GM18861 (cell line): ENCODE measurements around the gene TNS3.

Experiments used
- ATAC-seq: cut with Tn5 transposase; IDR thresholded peaks from one replicate; pipeline ENCODE4 v1.9.1; 2021; ENCODE audit not compliant: unreplicated experiment

TNS3 gene

DNA sequence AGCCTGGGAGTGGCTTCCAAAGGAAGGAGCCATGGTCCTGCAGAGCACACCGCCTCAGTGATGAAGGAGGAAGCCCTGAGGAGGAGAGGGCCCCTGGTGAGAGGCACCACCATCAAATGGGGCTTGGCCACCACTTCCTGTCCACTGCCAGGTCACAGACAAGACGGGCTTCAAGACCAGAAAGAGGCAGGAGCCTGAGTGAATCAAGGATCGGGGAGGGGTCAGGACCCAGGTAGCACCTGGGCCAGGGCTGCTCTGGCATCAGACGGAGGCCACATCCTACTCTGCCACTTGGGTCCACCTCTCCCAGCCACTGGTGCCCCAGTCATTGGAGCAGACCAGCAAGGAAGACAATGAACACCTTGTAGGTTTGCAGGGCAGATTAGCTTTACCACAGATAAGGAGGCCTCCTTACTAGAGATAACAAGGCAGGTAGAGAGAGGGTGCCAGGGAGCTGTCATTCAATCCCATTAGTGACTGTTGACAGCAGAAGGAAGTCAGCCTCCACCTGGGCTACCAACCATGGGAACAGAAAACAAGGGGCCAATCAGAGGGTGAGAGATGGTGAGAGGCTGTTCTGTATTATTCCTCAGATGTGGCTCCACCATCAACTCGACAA is 143.4 kb downstream of the TNS3 start:
- no peak for ATAC-seq

DNA sequence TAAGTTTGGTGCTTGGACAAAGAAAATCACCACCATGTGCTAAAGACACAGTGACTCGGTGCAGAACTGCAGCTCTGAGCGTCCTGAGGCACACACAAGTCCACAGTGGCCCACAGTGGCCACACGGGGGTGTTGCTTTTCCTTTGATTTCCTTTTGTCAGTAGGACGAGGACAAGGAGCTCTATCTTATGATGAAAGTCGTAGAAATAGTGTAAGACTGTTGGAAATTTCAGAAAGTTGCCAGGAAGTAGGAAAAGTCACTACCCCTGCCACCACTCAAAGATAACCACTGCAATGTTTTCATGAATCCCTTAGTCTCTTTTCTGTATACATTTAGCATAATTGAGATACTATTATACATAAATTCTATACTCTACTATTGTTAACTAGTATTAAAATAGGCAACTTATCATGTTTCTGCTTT is 146.0 kb downstream of the TNS3 start:
- ATAC-seq: no peak

DNA sequence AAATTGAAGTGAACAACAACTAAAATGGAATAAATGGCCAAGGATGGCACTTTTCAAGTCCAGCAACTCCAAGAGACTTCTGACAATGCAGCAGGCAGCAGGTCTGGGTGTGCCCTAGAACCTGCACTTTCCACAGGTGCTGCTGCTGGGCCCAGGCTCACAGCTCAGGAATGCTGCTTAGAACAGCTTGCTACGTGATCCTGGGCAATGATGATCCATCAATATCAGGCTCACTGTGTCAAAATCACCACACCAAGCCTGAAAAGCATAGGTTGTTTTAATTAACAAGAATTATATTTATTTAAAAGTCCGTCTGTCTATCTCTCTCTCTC is 148.4 kb downstream of the TNS3 start:
- no peak for ATAC-seq

DNA sequence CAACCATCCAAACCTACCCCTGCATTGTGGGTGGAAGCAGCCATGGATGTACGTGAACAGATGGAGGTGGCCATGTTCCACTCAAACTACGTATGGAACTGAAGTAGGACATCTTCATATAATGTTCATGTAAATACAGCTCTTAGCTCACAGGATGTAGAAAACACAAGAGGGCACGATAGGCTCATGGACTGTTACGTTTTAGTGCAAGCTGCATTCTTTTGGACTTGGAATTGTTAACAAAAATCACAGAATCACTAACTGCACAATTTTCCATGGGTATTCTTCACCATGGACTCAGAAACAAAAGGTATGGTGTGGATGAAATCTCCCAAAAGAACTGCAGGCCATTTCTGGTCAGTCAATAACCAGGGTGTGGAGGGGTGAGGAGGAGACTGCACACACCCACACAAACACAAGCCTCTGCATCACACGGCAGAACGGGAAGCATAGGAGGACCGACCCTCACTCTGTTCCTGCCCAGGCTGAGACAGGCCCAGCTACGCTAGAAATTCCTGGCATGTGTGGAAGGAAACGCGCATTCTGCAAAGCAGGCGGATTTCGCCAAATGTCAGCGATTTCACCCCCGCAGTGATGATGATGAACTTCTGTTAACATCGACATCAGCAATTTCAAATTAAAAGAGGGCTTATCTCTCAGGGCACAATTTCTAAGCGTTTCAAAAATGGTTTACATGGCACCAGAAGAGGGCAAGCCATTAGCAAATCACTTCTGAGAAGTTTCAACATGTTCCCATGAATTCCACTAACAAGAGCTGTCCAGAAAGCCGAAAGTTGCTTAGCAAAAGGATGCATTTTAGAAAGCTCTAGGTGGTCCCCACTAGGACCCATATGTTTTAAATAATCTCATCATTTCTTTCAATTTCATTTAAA is 149.0 kb downstream of the TNS3 start:
- no peak for ATAC-seq

DNA sequence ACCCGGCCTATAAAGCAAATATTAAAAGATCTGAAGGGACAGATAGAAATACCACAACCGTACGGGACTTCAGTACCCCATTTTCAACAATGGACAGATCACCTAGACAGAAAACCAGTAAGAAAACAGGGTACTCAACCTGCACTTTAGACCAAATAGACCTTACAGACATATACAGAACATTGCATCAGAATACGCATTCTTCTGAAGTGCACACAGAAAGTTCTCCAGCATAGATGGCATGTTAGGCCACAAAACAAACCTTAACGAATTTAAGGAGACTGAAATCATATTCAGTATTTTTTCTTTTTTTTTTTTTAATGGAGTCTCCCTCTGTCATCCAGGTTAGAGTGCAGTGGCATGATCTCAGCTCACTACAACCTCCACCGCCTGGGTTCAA is 151.5 kb downstream of the TNS3 start:
- ATAC-seq: no peak

DNA sequence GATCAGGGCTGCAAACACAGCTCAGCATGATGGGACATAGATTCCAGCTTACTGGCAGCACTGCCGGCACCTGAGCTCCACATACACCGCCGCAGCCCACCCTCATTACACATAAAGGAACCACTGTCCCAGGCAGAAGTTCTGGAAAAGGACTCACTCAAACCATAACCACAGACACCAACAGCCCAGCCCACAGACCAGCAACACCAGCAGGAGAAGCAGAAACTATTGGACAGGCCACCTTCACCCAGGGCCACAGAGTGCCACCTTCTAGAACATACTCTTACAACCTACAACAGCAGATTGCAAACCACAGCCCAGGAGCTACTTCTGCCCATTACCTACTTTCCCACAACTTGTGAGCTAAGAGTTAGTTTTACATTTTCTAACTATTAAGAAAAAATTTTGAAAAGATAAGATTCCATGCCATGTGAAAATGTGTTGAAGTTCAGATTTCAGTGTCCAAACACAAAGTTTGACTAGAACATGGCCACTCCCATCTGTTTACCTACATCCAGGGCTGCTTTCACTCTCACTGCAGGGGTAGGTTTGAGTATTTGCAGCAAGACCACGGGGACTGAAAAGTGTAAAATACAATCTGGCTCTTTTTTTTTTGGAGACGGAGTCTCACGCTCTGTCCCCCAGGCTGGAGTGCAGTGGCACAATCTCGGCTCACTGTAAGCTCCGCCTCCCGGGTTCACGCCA is 153.0 kb downstream of the TNS3 start:
- ATAC-seq: no peak

DNA sequence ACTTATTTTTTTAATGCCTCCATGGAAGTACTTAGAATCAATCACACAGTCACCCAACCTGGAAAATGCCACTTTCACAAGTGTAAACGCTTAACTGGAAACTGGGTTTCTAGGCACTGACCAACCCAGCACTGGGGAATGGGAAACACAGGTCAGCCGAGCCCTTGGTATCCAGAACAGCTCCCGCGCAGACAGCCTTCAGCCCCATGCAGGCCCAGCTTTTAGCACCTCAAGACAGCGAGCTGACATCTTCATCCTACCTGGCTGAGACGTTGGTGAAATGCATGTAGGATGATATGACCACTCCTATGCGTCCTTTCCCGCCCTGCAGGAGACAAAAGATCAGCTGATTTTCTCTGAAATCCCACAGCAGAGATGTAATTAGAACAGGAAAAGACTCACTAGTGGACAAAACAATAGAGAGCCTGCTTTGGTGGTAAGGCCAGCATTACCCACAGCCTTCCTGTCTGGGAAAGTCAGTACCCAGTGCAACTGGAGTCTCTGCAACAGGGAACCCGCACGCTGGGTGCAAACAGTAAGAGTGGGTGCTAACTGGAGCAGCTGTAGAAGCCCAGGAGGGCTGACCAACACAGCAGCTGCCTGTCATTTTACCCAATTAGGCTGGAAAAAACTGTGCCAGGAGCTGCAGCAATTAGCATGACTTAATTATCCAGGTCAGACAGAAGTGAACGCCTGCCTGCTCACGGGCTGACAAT is 153.7 kb downstream of the TNS3 start:
- ATAC-seq: no peak

DNA sequence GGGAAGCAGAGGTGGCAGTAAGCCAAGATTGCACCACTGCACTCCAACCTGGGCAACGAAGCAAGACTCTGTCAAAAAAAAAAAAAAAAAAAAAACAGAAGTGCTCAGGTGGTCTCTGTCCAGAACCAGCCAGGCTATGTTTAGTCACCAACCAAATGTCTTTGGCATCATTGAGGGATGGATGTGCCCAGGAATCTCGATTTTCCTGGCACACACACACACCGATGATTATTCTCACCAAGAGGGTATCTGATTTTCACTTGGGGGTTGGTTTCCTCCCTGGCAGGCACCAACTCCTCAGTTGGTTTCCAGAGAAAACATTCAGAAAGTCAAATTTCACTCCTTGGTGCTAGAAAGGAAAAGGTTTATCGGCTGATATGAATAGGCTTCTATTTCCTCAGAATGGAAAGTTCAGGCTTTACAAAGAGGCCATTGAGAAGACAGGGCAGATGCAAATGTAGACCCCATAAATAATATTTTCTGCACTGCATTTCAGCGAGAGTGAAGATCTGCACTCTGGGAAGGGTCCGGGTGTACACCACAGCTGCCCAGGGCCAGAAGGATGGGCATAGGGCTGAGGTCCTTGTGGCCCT is 154.8 kb downstream of the TNS3 start:
- ATAC-seq: no peak

DNA sequence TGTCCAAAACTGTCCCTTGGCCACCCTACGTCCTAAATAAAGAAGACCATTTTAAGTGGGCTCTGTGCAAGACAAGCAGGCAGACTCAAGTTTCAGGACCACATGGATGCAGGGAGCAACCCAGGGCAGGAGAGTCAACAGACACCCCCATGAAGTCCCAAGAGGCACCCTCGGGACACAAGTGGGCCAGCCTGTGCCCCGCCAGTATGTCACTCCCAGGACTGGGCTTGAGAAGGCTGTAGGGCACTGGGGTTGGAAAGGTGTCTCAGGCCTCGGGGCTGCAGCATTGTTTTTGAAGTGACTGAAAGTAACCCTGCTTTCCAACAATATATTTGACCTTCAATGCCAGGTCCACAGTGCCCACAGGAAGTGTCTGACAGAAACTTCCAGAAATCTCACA is 157.4 kb downstream of the TNS3 start:
- no peak for ATAC-seq

DNA sequence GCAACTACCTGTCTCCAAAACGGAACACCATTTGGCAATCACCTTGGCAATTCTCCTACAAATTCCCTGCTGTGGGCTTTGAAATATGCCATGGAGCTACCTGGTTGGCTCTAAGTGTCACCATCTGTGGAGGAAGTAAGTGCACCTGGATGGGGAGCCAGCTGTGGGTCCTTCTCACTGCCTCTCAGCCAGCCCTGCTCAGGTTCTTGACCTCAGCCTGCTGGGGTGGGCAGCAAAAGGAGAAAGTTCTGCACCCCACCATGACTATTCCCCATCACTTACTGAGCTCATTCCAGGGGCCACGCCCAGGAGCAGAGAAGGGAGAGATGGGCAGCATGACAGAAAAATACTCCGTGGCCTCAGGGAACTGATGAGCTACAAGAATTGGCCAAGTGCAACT is 158.7 kb downstream of the TNS3 start:
- no peak for ATAC-seq

DNA sequence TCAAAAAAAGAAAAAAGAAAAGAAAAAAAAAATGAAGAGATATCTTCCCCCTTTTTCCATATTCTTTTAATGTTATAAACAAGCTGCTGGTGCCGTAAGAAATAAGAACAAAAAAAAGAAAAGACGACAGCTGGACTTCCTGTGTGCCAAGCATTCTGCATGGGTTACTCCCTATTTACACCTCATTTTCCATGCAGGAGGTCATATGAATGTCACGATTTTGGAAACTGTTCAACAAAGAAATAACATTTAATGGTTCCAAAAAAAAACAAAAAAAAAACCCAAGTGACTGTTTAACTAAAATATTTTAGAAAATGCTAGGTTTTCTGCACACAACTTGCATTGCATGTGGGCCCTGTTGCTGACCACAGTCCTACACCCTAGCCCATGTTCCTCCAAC is 159.3 kb downstream of the TNS3 start:
- ATAC-seq: no peak

DNA sequence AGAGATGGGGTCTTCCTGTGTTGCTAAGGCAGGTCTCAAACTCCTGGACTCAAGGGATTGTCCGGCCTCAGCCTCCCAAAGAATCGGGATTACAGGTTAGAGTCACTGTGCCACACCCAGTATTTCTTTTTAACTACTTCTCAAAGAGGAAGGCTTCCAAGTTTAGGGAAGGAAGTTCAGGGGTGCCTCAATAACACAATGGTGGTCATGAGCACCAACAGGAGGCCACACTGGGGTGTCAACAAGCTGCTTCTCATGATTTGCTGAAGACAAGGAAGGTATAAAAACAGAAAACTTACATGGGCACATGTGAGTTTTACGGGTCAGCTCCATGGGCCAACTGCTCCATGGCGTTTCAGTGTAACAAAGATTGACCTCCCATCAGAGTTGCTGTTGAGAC is 160.5 kb downstream of the TNS3 start:
- ATAC-seq: no peak

DNA sequence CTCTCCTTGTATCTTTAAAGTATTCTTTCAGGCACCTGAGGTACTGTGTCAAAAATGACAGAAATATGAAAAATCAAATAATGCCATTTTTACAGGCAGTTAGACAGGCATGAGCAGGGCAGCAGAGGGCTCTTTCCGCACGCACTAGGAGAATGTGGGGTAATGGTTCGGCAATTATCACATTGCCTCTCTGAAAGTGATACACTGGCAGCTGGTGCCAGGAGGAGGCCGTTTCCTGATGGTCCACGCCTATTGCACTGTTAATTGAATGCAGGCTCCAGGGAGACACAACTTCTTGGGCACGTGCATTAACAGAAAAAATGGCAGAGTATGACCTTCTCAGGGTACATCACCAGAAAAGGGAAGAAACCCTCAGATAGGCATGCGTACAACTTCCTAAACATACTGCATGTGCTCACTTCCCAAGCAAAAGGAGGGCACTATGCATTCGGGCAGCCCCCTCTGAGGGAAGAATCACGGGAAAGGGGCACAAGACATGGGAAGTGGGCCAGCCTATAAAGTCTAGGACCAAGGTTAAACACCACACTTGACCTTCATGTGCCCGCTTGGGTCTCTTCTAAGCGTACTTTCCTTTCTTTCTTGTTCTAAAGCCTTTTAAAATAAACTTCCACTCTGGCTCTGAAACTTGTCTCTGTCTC is 161.7 kb downstream of the TNS3 start:
- no peak for ATAC-seq

DNA sequence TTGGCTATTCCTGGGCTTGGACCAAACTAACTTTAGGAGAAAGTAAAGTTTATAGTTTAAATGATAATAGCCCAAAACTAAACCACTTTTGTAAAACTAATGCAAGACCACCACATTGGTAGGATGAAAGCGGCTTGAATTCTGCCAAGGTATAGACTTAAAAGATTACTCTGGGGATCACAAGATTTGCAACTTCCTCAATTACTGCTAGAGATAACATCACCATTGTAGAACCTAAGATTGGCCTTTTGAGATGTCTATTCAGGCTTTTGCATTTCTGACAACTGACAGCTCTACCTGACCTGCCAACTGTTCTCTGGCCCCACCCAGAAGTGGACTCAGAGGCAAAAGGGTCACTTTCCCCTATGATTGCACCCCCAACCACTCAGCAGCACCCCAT is 162.4 kb downstream of the TNS3 start:
- ATAC-seq: no peak

DNA sequence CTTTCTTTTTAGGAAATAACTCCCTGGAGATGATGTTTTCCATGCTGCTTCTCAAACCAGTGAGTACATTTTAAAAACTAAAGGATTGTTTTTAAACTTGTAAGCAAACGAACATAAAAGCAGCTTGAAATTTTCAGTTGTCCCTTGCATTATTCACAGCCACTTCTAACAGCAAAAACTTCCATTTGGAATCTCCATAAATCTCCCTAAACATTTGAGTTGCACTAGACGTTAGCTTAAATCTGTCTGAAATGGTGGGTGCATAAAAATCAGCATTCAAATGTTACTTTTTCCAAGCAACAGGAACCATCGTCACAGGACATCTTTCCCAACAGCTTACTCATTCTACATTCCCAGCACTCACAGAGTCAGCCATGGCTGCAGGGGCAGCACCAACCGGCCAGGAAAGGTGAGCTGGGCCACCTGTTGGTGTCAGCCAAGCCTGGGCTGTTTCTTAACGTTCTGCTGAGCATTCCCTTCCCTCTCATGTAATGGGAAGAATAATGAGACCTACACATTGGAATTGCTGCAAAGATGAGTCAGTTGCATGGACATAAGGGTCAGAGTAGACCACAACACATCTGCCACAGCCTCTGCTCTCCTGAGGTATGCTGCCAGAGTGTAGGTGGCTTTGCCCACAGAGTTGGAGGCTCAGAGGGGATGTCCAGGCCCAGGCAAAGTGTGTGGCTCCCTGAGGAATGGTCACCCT is 163.2 kb downstream of the TNS3 start:
- ATAC-seq: no peak

DNA sequence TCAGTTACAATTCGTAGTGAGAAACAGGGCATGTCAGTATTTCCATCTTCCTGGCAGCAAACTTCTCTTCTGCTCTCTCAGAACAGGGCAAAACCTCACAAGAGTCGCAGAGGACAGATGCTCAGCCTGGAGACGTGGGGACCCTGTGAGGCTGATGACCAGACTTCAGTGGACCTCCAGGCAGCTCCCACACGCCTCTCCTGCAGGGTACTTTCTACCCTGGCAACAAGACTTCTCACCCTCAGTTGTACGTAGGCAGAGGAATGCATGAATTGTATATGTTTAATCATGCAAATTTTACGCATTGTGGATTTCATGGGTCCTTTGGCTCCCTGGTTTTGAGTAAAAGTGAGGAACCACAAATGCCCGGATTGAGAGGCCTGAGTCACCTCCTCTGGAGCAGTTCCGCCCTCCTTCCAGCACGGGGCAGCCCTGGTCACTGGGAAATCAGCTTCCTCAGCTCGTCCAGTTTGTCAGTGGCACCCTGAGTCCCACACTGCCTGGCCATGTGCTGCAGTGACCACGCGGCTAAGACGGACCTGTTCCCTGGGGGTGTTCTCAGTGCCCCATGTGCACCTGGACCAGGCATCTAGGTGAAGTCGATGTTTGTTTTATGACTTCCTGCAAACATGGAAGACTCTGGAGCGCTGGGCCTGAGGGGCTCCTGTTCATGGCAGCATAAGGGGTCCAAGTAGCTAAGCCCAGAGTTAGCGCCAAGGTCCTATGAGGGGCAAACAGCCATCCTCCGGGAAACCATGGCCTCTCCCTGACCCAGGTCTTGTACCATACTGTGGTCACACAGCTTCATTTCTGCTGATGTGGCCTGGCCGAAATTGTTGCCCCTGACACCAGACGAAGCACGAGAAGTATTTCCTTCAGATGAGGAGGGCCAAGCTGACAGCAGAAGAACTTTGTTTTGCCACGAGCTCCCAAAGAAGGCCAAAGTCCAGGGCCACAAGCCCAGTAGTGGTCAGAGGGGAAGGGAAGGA is 165.1 kb downstream of the TNS3 start:
- ATAC-seq: no peak

DNA sequence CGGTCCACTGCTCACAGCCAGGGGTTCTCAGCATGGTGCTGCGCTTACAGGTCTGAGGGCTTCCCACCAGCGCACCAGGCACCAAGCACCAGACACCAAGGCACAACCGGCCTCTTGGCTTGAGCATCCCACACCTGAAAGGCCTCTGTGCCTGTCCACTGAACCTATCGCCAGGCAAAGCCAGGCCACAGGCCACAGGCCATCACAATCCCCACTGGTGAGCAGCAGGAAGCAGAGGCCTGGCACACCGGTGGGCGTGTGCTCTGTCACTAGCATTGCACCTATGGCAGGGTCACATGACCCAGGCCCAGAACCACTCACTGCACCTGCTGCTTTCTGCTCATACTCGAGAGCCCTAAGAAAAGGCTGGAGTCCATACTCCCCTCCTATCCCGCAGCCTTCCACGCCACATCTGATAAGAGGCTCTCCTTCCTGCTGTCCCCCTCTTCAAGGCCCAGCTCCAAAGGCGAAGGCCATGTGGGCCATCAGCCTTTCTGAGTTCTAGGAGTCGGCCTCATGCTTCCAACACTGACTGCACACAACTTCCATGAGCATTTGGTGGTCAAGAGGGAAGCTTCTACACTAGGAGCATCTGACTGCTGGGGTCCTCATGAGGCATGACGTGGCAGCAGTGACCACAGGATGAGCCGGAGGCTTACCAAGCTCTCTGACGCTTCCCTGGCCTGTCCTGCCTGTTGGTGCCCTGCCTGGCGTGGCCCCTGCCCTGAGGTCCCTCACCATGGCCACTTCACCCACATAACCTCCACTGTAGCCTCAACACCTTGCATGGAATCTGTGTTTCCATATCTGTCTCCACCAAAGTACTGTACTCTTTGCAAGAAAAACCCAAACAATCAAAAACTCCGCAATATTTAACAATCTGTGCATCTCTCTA is 166.3 kb downstream of the TNS3 start:
- no peak for ATAC-seq
